IPS DF 6.9 (cell line): ENCODE results near the gene SH3TC1.

Experiments used
- DNase-seq: peaks from one replicate; pipeline ENCODE4 v3.0.0-alpha.2; 2013; ENCODE audit warnings: low read depth, low spot score
- H3K27ac ChIP-seq: one replicate; pipeline ENCODE4 v1.5.1; 2013; ENCODE audit warnings: low read length, control low read depth
- H3K27me3 ChIP-seq: 2 replicates; pipeline ENCODE4 v1.6.1; 2013; ENCODE audit warnings: mild to moderate bottlenecking, low read length; ENCODE audit not compliant: control insufficient read depth, insufficient read depth
- H3K36me3 ChIP-seq: 2 replicates; pipeline ENCODE4 v1.6.1; 2013; ENCODE audit warnings: low read length; ENCODE audit not compliant: control insufficient read depth, insufficient read depth
- H3K4me1 ChIP-seq: 2 replicates; pipeline ENCODE4 v1.6.1; 2013; ENCODE audit warnings: low read length; ENCODE audit not compliant: control insufficient read depth, insufficient read depth
- H3K4me3 ChIP-seq: 2 replicates; pipeline ENCODE4 v1.5.1; 2013; ENCODE audit warnings: mild to moderate bottlenecking, low read length
- H3K9me3 ChIP-seq: 2 replicates; pipeline ENCODE4 v1.6.1; 2013; ENCODE audit warnings: low read length, inconsistent platforms; ENCODE audit not compliant: control insufficient read depth, insufficient read depth
- WGBS: extraction: QIAGEN DNeasy Blood & Tissue Kit; methylation state at CpG from one replicate; pipeline ENCODE4 v1.1.7; 2013; ENCODE audit warnings: mixed read lengths, missing lambda C conversion rate; ENCODE audit not compliant: insufficient read length, insufficient coverage; 5-methylcytosine and 5-hydroxymethylcytosine counted together

SH3TC1 gene

GRCh38 chr4:8198906-8199593 lies at the start of gene SH3TC1:
SH3TC1 (plus strand) TSS chr4:8199290; CDS start chr4:8205195, 5,905 bp downstream.
- WGBS, result no CpG with 5 or more reads among the region's 32 CpGs
- Histone ChIP-seq H3K27ac (no peak within 1 kb of the TSS), H3K4me3 (no peak within 1 kb of the TSS), H3K36me3 (no peaks in the 10 kb centered on the region), H3K27me3 (no peaks in the 10 kb centered on the region), H3K4me1 (no peaks in the 10 kb centered on the region), H3K9me3 (no peaks in the 10 kb centered on the region)
- DNase-seq, result no peak

DNA sequence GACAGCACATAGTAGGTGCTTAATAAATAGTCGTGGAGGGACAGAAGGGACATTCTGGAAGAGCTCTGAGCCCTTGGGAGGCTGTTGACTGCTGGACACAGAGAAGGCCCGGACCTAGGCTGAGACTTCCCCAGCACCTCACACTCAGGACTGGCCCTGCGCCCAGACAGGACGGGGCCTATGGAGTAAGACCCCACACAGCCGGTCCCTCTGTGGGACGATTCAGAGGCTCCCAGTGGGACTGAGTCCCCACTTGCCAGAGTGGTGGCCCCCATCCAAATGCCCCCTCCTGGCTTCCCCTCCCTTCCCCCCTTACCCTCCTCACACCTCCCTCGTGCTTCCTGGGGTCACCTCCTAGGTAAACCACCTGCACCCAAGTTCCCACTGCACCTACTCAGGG lies 49.4 kb upstream of the SH3TC1 start:
- no peaks in the 10 kb centered on the region for H3K9me3 ChIP-seq
- no peaks in the 10 kb centered on the region for H3K27me3 ChIP-seq
- no peak overlapping the region for H3K4me3 ChIP-seq
- H3K4me1 ChIP-seq, result no peaks in the 10 kb centered on the region
- WGBS, result no CpG with 5 or more reads among the region's 7 CpGs
- H3K27ac ChIP-seq, result no peak overlapping the region
- no peaks in the 10 kb centered on the region for H3K36me3 ChIP-seq
- no peak for DNase-seq

DNA sequence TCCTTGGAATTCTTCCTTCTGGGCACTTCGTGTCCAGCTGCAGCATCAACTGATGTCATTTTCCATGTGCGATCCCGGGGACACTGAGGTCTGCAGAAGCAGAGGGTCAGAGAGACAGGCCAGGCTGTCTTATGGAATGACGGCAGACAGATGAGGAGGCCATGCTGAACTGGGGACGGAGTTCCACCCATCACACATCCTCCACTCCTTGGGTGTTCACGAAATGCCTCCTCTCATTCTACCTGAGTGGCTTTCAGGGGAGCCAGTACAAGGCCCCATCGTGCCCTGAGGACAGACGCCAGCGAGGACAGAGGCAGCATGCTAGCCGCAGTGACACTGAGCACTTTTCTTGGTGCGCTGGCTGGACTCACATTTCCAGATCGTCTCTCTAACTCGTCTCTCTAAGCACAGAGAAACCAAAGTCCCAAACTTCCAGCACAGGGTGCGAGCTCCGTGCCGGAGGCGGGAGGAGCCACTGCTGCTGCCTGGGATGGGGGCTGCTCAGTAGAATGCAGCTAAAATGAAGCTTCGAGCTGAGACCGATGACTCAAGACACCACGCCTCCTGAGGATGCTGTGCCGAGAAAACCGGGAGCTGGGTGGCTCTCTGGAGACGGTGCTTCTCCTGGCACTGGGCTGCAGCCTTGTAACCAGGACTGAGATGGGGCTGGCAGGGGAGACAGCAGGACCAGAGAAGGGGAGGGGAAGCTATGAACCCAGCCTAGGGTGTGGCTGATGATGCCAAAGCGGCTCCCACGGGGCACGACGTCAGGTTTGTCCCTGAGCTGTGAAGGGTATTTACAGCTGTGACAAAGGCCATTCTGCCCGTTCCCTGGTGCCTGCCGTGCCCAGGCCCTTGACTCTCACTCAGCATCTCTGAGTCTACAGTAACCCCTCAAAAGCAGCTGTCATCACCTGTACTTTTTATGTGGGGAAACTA lies 48.7 kb upstream of the SH3TC1 start:
- H3K36me3 ChIP-seq, result no peaks in the 10 kb centered on the region
- no peaks in the 10 kb centered on the region for H3K9me3 ChIP-seq
- no peaks in the 10 kb centered on the region for H3K4me1 ChIP-seq
- no peak overlapping the region for H3K4me3 ChIP-seq
- H3K27ac ChIP-seq, result no peak overlapping the region
- H3K27me3 ChIP-seq, result no peaks in the 10 kb centered on the region
- WGBS, result no CpG with 5 or more reads among the region's 29 CpGs
- DNase-seq, result no peak

GRCh38 chr4:8151165-8151650 lies 47.9 kb upstream of the SH3TC1 start:
- Histone ChIP-seq H3K27me3 (no peaks in the 10 kb centered on the region), H3K9me3 (no peaks in the 10 kb centered on the region), H3K36me3 (no peaks in the 10 kb centered on the region), H3K4me1 (no peaks in the 10 kb centered on the region), H3K4me3 (no peak overlapping the region), H3K27ac (no peak overlapping the region)
- WGBS, result no CpG with 5 or more reads among the region's 15 CpGs
- no peak for DNase-seq

DNA sequence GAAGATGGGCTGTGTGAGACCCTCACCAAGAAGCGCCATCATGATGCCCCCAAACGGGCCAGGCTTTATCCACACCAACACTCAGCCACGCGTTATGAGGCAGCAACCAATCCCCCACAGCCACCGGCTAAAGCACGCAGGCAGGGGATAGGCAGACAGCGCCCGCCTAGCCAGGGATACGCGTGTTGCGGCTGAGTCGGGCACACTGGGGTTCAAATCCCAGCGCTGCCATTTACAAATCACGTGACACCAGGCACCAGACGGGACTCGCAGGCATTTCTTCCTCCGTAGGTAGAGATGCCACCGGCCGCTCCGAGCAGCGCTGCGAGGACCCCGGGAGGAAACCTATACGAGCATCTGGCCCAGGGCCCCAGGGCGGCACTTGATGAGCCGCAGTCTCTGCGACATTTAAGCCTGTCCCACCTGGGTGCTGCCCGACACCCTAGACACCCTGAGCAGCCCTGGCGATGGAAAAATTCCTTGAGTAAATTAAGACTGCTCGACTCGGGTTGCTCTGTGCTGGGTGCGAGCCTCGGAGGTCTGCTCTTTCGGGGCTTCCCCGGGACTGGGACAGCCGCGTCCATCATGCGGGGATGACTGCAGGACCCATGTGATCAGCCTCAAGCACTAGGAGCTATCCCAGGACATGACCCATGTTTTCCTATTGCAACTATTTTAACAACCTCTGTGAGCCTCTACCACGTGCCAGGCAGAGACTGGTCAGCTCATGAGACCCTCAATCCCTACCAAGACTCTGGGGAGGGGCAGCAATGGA lies 46.8 kb upstream of the SH3TC1 start:
- Histone ChIP-seq H3K27ac (no peak overlapping the region), H3K9me3 (no peaks in the 10 kb centered on the region), H3K4me1 (no peaks in the 10 kb centered on the region), H3K36me3 (no peaks in the 10 kb centered on the region), H3K4me3 (no peak overlapping the region), H3K27me3 (no peaks in the 10 kb centered on the region; the same call in 1 of the 2 replicates)
- no peak for DNase-seq
- no CpG with 5 or more reads among the region's 39 CpGs for WGBS

- no peaks in the 10 kb centered on the region for H3K9me3 ChIP-seq
- no CpG with 5 or more reads among the region's 6 CpGs for WGBS
- H3K4me3 ChIP-seq, result no peak overlapping the region
- no peak for DNase-seq
- peaks cover 5% of the 10 kb centered on the region; the same call in 1 of the 2 replicates for H3K27me3 ChIP-seq
- no peaks in the 10 kb centered on the region for H3K4me1 ChIP-seq
- H3K36me3 ChIP-seq, result no peaks in the 10 kb centered on the region
- H3K27ac ChIP-seq, result no peak overlapping the region
Observed at GRCh38 chr4:8152865-8153257, 46.2 kb upstream of the SH3TC1 start.

DNA sequence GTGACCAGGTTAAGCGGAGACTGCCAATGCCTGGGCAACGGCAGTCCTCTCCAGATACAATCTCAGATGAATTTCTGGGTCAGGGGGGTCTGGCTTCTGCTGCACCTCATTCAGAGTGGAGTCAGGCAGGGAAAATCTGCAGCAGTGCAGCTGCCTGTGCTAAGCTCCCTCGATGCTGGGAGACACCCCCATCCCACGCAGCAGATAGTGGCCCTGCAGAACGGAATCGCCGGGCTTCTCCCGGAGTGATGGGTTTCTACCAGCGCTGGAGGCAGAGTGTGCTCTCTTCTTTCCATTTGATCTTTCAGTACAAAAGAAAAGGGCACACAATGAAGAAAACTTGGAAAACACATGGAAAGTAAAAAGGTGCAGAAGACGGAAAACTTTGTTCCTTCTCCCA lies 45.6 kb upstream of the SH3TC1 start:
- H3K36me3 ChIP-seq, result no peaks in the 10 kb centered on the region
- no CpG with 5 or more reads among the region's 10 CpGs for whole genome bisulfite sequencing
- DNase-seq, result no peak

GRCh38 chr4:8155048-8155447 lies 44.0 kb upstream of the SH3TC1 start:
- Histone ChIP-seq H3K36me3 (no peaks in the 10 kb centered on the region), H3K9me3 (no peaks in the 10 kb centered on the region), H3K4me3 (no peak overlapping the region), H3K27me3 (peaks cover 5% of the 10 kb centered on the region; the same call in 1 of the 2 replicates), H3K27ac (no peak overlapping the region), H3K4me1 (no peaks in the 10 kb centered on the region)
- no CpG with 5 or more reads among the region's 6 CpGs for WGBS
- no peak for DNase-seq

More for the DNA sequence above, 45.6 kb upstream of the SH3TC1 start:
- Histone ChIP-seq H3K9me3 (no peaks in the 10 kb centered on the region), H3K27me3 (peaks cover 5% of the 10 kb centered on the region; the same call in 1 of the 2 replicates), H3K4me3 (no peak overlapping the region), H3K27ac (no peak overlapping the region), H3K4me1 (no peaks in the 10 kb centered on the region)

GRCh38 chr4:8155660-8156421 lies 43.2 kb upstream of the SH3TC1 start:
- WGBS, result no CpG with 5 or more reads among the region's 14 CpGs
- H3K4me3 ChIP-seq, result no peak overlapping the region
- H3K4me1 ChIP-seq, result no peaks in the 10 kb centered on the region
- H3K27ac ChIP-seq, result no peak overlapping the region
- H3K27me3 ChIP-seq, result peaks cover 5% of the 10 kb centered on the region; the same call in 1 of the 2 replicates
- DNase-seq, result no peak
- H3K9me3 ChIP-seq, result no peaks in the 10 kb centered on the region
- no peaks in the 10 kb centered on the region for H3K36me3 ChIP-seq
